SK-N-SH (cell line): ENCODE results near the gene NPHS1.

Experiments used
- FOXM1 ChIP-seq: IDR thresholded peaks from 2 replicates; pipeline ENCODE4 v1.4.0; 2012; ENCODE audit warnings: low read depth, mild to moderate bottlenecking
- GATA2 ChIP-seq: sonication (generic); formaldehyde crosslinking; IDR thresholded peaks from 2 replicates; pipeline ENCODE4 v1.5.0; 2020; ENCODE audit warnings: mild to moderate bottlenecking, missing genetic modification reagents
- MXI1 ChIP-seq: IDR thresholded peaks from 2 replicates; pipeline ENCODE4 v1.6.1; 2012; ENCODE audit warnings: mild to moderate bottlenecking, low read depth, low read length, improper control_type of control experiment
- POLR2AphosphoS5 ChIP-seq: IDR thresholded peaks from 2 replicates; pipeline ENCODE4 v1.6.1; 2012; ENCODE audit warnings: low read depth, low read length
- TF ChIP-seq, protein P1 (sequence below): fragments of 200-600 bp; sonication (generic); IDR thresholded peaks from 2 replicates; pipeline ENCODE4 v1.6.1; 2017; ENCODE audit warnings: antibody characterized with exemption, mild to moderate bottlenecking, moderate library complexity
- TF ChIP-seq, protein P2 (sequence below): IDR thresholded peaks from 2 replicates; pipeline ENCODE4 v1.4.0; 2012; ENCODE audit warnings: low read depth

- no peak for TF ChIP-seq POLR2AphosphoS5
- TF ChIP-seq, protein P1, sequence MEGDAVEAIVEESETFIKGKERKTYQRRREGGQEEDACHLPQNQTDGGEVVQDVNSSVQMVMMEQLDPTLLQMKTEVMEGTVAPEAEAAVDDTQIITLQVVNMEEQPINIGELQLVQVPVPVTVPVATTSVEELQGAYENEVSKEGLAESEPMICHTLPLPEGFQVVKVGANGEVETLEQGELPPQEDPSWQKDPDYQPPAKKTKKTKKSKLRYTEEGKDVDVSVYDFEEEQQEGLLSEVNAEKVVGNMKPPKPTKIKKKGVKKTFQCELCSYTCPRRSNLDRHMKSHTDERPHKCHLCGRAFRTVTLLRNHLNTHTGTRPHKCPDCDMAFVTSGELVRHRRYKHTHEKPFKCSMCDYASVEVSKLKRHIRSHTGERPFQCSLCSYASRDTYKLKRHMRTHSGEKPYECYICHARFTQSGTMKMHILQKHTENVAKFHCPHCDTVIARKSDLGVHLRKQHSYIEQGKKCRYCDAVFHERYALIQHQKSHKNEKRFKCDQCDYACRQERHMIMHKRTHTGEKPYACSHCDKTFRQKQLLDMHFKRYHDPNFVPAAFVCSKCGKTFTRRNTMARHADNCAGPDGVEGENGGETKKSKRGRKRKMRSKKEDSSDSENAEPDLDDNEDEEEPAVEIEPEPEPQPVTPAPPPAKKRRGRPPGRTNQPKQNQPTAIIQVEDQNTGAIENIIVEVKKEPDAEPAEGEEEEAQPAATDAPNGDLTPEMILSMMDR, result no peak
- no peak for TF ChIP-seq GATA2 (CRISPR knock-in tag)
- no peak for TF ChIP-seq MXI1
- TF ChIP-seq, protein P2, sequence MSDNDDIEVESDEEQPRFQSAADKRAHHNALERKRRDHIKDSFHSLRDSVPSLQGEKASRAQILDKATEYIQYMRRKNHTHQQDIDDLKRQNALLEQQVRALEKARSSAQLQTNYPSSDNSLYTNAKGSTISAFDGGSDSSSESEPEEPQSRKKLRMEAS, result no peak
- TF ChIP-seq FOXM1, result no peak
Observed at GRCh38 chr19:35870798-35871197, 18.5 kb upstream of the NPHS1 start.
